SIG-M5 treated with dmso at 0.1 percent for 504 hours (cell line): ENCODE results near the gene OPN3.
A peak's percentile ranks its signal among the peaks of the same experiment; 100 is the strongest.

Source experiments
- DNase-seq: peaks from one replicate; lab custom pipeline; 2025; ENCODE audit not compliant: unreplicated experiment; lab: John Stamatoyannopoulos, UW

OPN3 gene

GRCh38 chr1:241622669-241623068 is 17.5 kb downstream of the OPN3 start:
- no peak for DNase-seq

GRCh38 chr1:241617426-241617825 is 22.7 kb downstream of the OPN3 start:
- DNase-seq = no peak

- DNase-seq = no peak
Observed at GRCh38 chr1:241615043-241615974, 24.9 kb downstream of the OPN3 start.

GRCh38 chr1:241614572-241614971 is 25.6 kb downstream of the OPN3 start:
- DNase-seq = no peak

GRCh38 chr1:241614144-241614543 is 26.0 kb downstream of the OPN3 start:
- no peak for DNase-seq

GRCh38 chr1:241612533-241613477 is 27.4 kb downstream of the OPN3 start:
- DNase-seq = no peak

GRCh38 chr1:241611736-241612135 is 28.4 kb downstream of the OPN3 start:
- DNase-seq = no peak

GRCh38 chr1:241611063-241611462 is 29.1 kb downstream of the OPN3 start:
- DNase-seq = peak; percentile 85

GRCh38 chr1:241610056-241610815 is 29.9 kb downstream of the OPN3 start:
- no peak for DNase-seq

GRCh38 chr1:241608379-241609033 is 31.7 kb downstream of the OPN3 start:
- DNase-seq = no peak

- no peak for DNase-seq
Observed at GRCh38 chr1:241607497-241607896, 32.7 kb downstream of the OPN3 start.

GRCh38 chr1:241606544-241606943 is 33.6 kb downstream of the OPN3 start:
- DNase-seq = no peak

- DNase-seq = peak; percentile 38
Observed at GRCh38 chr1:241605146-241605805, 34.9 kb downstream of the OPN3 start.

- no peak for DNase-seq
Observed at GRCh38 chr1:241603731-241604245, 36.4 kb downstream of the OPN3 start.

- DNase-seq = peak; percentile 55
Observed at GRCh38 chr1:241600496-241600901, 39.7 kb downstream of the OPN3 start.

GRCh38 chr1:241598249-241598648 is 41.9 kb downstream of the OPN3 start:
- no peak for DNase-seq

- DNase-seq = no peak
Observed at GRCh38 chr1:241596633-241597032, 43.5 kb downstream of the OPN3 start.

- DNase-seq = no peak
Observed at GRCh38 chr1:241593186-241593585, 47.0 kb downstream of the OPN3 start.

GRCh38 chr1:241592273-241592958 is 47.8 kb downstream of the OPN3 start:
- peak; percentile 59 for DNase-seq
